Heart left ventricle (tissue), 16 donors: Measurements from ENCODE around the gene ACSL1. TPM values are rescaled to one million over a fixed set of nuclear protein-coding genes. Genes with fewer than 3 reads are reported as not detected.

Experiments used
- ATAC-seq, 4 donors: fragments of 200-7000 bp; cut with Tn5 transposase; one replicate each; pipeline ENCODE4 v1.9.1; 2020 to 2022; ENCODE audit warnings: moderate library complexity in 4 of 4, mild to moderate bottlenecking in 3 of 4, moderate number of reproducible peaks in 1 of 4
- DNase-seq, 5 donors: peaks; one replicate each; pipeline ENCODE4 v3.0.0-alpha.2; 2020
- H3K27ac ChIP-seq, 12 donors: fragments of 200-600 bp; sonication (generic) in 4 of 12; one replicate each; pipeline versions ENCODE4 v1.5.0 to v1.8.0; 2016 to 2022; ENCODE audit warnings: mild to moderate bottlenecking in 2 of 12
- H3K27me3 ChIP-seq, 9 donors: fragments of 200-600 bp; sonication (generic) in 2 of 9; one replicate each; pipeline versions ENCODE4 v1.5.1 to v1.8.0; 2016 to 2022; ENCODE audit warnings: mild to moderate bottlenecking in 3 of 9
- H3K36me3 ChIP-seq, 9 donors: fragments of 200-600 bp; sonication (generic) in 2 of 9; one replicate each; pipeline versions ENCODE4 v1.5.0 to v1.8.0; 2018 to 2022; ENCODE audit warnings: mild to moderate bottlenecking in 2 of 9
- H3K4me1 ChIP-seq, 12 donors: fragments of 200-600 bp; sonication (generic) in 4 of 12; one replicate each; pipeline versions ENCODE4 v1.5.0 to v1.8.0; 2016 to 2022; ENCODE audit warnings: mild to moderate bottlenecking in 3 of 12
- H3K4me3 ChIP-seq, 12 donors: fragments of 200-600 bp; sonication (generic) in 4 of 12; one replicate each; pipeline versions ENCODE4 v1.5.0 to v1.8.0; 2017 to 2022; ENCODE audit warnings: mild to moderate bottlenecking in 9 of 12, moderate library complexity in 4 of 12
- H3K9me3 ChIP-seq, 12 donors: fragments of 200-600 bp; sonication (generic) in 4 of 12; one replicate each; pipeline versions ENCODE4 v1.5.0 to v1.8.0; 2016 to 2022; ENCODE audit warnings: mild to moderate bottlenecking in 1 of 12
- CTCF ChIP-seq, 12 donors: fragments of 200-600 bp; sonication (generic) in 4 of 12; IDR thresholded peaks; one replicate each; pipeline versions ENCODE4 v1.5.0 to v1.8.0; 2018 to 2022; ENCODE audit warnings: antibody characterized with exemption in 12 of 12, mild to moderate bottlenecking in 5 of 12
- POLR2A ChIP-seq, 2 donors: fragments of 450-650 bp; IDR thresholded peaks; one replicate each; pipeline ENCODE4 v1.6.1; 2017; ENCODE audit warnings: antibody characterized with exemption in 2 of 2, mild to moderate bottlenecking in 2 of 2, moderate library complexity in 2 of 2
- WGBS, 4 donors: extraction: QIAGEN DNeasy Blood & Tissue Kit in 2 of 4; methylation state at CpG; one replicate each; pipeline versions ENCODE4 v1.1.5 to v1.1.7; 2013 to 2018; 5-methylcytosine and 5-hydroxymethylcytosine counted together
- intact Hi-C, 10 donors: fragments of 100-400 bp; cut with DNase I; formaldehyde crosslinking; loops; one replicate each; pipeline versions ENCODE4 v1.11.1 to v1.14.2; 2022
- polyA plus RNA-seq, 2 donors: library from polyadenylated mRNA; stranded (reverse); fragments of 200-250 nt; gene quantifications; one replicate each; pipeline ENCODE4 v1.2.3, GENCODE V29; 2013
- total RNA-seq, 9 donors: library from RNA; depleted of rRNA in 2 of 9; stranded (reverse); fragments of >200 nt in 2 of 9; fragmentation: NEBNext Ultra II Directional in 3 of 9; extraction: Animal tissue kit (Norgen Biotek cat#: 25700) in 3 of 9; gene quantifications; one replicate each; pipeline versions ENCODE4 v1.1.0 to v1.2.4, GENCODE V29; 2016 to 2023
- donor health status: ischemic (EF 13 %, LVEDD 7.1; RV severe dilation, severe dysfunction).
- donor health status: healthy with polysubstance abuse.
- donor health status: DM: no; HTN: yes; CAD: no.
- donor health status: DM: no; HTN: no; CAD: no.
- donor health status: ischemic (EF 25% LVEDD 6.9; RV normal size, moderate dysfunction).
- donor health status: ischemic (EF 25% LVEDD 5.7; RV mildly dilated, moderate dysfunction).
- donor health status: healthy.
- donor health status: DM: yes; HTN: yes; CAD: no.
- donor health status: ischemic (EF 35%, LVEDD 5.7; RV mildly dilated, moderate dysfunction).
- donor health status: nonischemic (EF 11% LVEDD 7.7; RV severe dilation, severe dysfunction).
- donor health status: DM: yes; HTN: yes; CAD: no.
- donor health status: PGD.
- donor health status: ischemic (EF 29% LVEDD 5.4; RV normal size, mild dysfunction).
- donor health status: nonischemic (EF 23%, LVEDD 6.1; RV moderate dilation, normal function).

ACSL1 gene
- total and polyA plus RNA-seq, 11 donors = 171 to 603 (median 266) TPM

GRCh38 chr4:184793735-184794355 lies 31.9 kb downstream of the ACSL1 start:
- peaks cover 0 to 52% (median 19%) of the 10 kb centered on the region in 9 donors for H3K36me3 ChIP-seq
- H3K4me3 ChIP-seq = no peak overlapping the region
- intact Hi-C loops = no loop called here
- H3K4me1 ChIP-seq = peaks cover 0 to 77% (median 35%) of the 10 kb centered on the region in 12 donors
- peak overlapping the region in 4 of 12 donors; percentile 8 to 66 (median 35) for H3K27ac ChIP-seq
- TF ChIP-seq CTCF (IDR thresholded peaks at IDR 0.05) = no peak
- no peak for TF ChIP-seq POLR2A (IDR thresholded peaks at IDR 0.05)
- ATAC-seq (no peak), DNase-seq (no peak)
- 79 to 90% (median 87%) methylated on average over 9 of the region's 9 CpGs for WGBS, 4 donors
- no peaks in the 10 kb centered on the region for H3K27me3 ChIP-seq
- H3K9me3 ChIP-seq = no peaks in the 10 kb centered on the region

GRCh38 chr4:184792950-184793555 lies 32.7 kb downstream of the ACSL1 start:
- Histone ChIP-seq H3K4me3 (no peak overlapping the region), H3K4me1 (peaks cover 0 to 71% (median 35%) of the 10 kb centered on the region in 12 donors), H3K27ac (peak overlapping the region in 10 of 12 donors; percentile 0 to 68 (median 27)), H3K36me3 (peaks cover 0 to 52% (median 20%) of the 10 kb centered on the region in 9 donors), H3K9me3 (no peaks in the 10 kb centered on the region), H3K27me3 (no peaks in the 10 kb centered on the region)
- intact Hi-C loops = no loop called here
- TF ChIP-seq POLR2A (IDR thresholded peaks at IDR 0.05) (no peak), CTCF (IDR thresholded peaks at IDR 0.05) (no peak)
- ATAC-seq (peak; percentile 42 to 60 (median 50)), DNase-seq (no peak)
- WGBS, 4 donors = 66 to 71% (median 69%) methylated on average over 10 of the region's 10 CpGs

GRCh38 chr4:184792334-184792733 lies 33.4 kb downstream of the ACSL1 start:
- H3K27ac ChIP-seq = peak overlapping the region in 10 of 12 donors; percentile 0 to 68 (median 27)

More at GRCh38 chr4:184792334-184792733, 33.4 kb downstream of the ACSL1 start:
- peaks cover 0 to 52% (median 20%) of the 10 kb centered on the region in 9 donors for H3K36me3 ChIP-seq
- TF ChIP-seq POLR2A (IDR thresholded peaks at IDR 0.05) (no peak), CTCF (IDR thresholded peaks at IDR 0.05) (no peak)
- peaks cover 0 to 64% (median 34%) of the 10 kb centered on the region in 12 donors for H3K4me1 ChIP-seq
- WGBS, 4 donors = 71 to 78% (median 74%) methylated on average over 8 of the region's 8 CpGs
- intact Hi-C loops = no loop called here
- DNase-seq = no peak
- no peak overlapping the region for H3K4me3 ChIP-seq
- H3K9me3 ChIP-seq = no peaks in the 10 kb centered on the region
- H3K27me3 ChIP-seq = no peaks in the 10 kb centered on the region
- ATAC-seq = no peak
